Loucy (cell line): ENCODE measurements around the gene NPAT.

Experiments used
- H2AFZ ChIP-seq: fragments of 200-600 bp; sonication (generic); 2 replicates; pipeline ENCODE4 v1.6.0; 2016; ENCODE audit warnings: antibody characterized with exemption, mild to moderate bottlenecking, low read length, moderate library complexity
- H3F3A ChIP-seq: fragments of 200-600 bp; 2 replicates; pipeline ENCODE4 v1.6.0; 2016; ENCODE audit warnings: antibody characterized with exemption, low read depth, mild to moderate bottlenecking
- H3K27me3 ChIP-seq: fragments of 200-600 bp; sonication (generic); 2 replicates; pipeline ENCODE4 v1.6.1; 2014; ENCODE audit warnings: low read length, mild to moderate bottlenecking; ENCODE audit not compliant: insufficient read depth, poor library complexity, severe bottlenecking
- H3K36me3 ChIP-seq: fragments of 200-600 bp; sonication (generic); 2 replicates; pipeline ENCODE4 v1.6.1; 2016; ENCODE audit warnings: low read length; ENCODE audit not compliant: insufficient read depth
- H3K4me1 ChIP-seq: fragments of 200-600 bp; sonication (generic); 2 replicates; pipeline ENCODE4 v1.5.1; 2014; ENCODE audit warnings: low read length, mild to moderate bottlenecking; ENCODE audit not compliant: insufficient read depth, poor library complexity, severe bottlenecking
- H3K4me2 ChIP-seq: fragments of 200-600 bp; sonication (generic); 2 replicates; pipeline ENCODE4 v1.6.0; 2014; ENCODE audit warnings: antibody characterized with exemption, low read length, low read depth, mild to moderate bottlenecking; ENCODE audit not compliant: poor library complexity, severe bottlenecking
- H3K4me3 ChIP-seq: fragments of 200-600 bp; sonication (generic); 2 replicates; pipeline ENCODE4 v1.5.1; 2014; ENCODE audit warnings: low read length, mild to moderate bottlenecking, mixed read lengths; ENCODE audit not compliant: poor library complexity, severe bottlenecking
- H3K79me2 ChIP-seq: fragments of 200-600 bp; sonication (generic); 2 replicates; pipeline ENCODE4 v1.6.1; 2014; ENCODE audit warnings: low read length; ENCODE audit not compliant: insufficient read depth
- H3K9ac ChIP-seq: fragments of 200-600 bp; sonication (generic); 2 replicates; pipeline ENCODE4 v1.6.0; 2014; ENCODE audit warnings: mild to moderate bottlenecking, low read depth, low read length, moderate library complexity; ENCODE audit not compliant: poor library complexity, severe bottlenecking
- H3K9me2 ChIP-seq: fragments of 200-600 bp; sonication (generic); replicated peaks from 2 replicates; pipeline ENCODE4 v1.6.1; 2016; ENCODE audit warnings: low read depth, low read length, mixed read lengths
- H3K9me3 ChIP-seq: fragments of 200-600 bp; sonication (generic); 2 replicates; pipeline ENCODE4 v1.6.1; 2014; ENCODE audit warnings: mild to moderate bottlenecking, antibody characterized with exemption, low read length, low read depth; ENCODE audit not compliant: insufficient read depth
- H4K20me1 ChIP-seq: fragments of 200-600 bp; sonication (generic); 2 replicates; pipeline ENCODE4 v1.6.0; 2014; ENCODE audit warnings: antibody characterized with exemption, low read length, mild to moderate bottlenecking; ENCODE audit not compliant: insufficient read depth, poor library complexity, severe bottlenecking
- EZH2phosphoT487 ChIP-seq: fragments of 200-600 bp; IDR thresholded peaks from 2 replicates; pipeline ENCODE4 v1.6.1; 2018; ENCODE audit warnings: antibody characterized with exemption, mild to moderate bottlenecking, moderate library complexity, borderline replicate concordance
- TF ChIP-seq, protein P1 (sequence below): fragments of 200-600 bp; sonication (generic); conservative IDR thresholded peaks from 2 replicates; pipeline ENCODE4 v1.5.1; 2014; ENCODE audit warnings: mild to moderate bottlenecking, antibody characterized with exemption, low read length

NPAT gene

DNA sequence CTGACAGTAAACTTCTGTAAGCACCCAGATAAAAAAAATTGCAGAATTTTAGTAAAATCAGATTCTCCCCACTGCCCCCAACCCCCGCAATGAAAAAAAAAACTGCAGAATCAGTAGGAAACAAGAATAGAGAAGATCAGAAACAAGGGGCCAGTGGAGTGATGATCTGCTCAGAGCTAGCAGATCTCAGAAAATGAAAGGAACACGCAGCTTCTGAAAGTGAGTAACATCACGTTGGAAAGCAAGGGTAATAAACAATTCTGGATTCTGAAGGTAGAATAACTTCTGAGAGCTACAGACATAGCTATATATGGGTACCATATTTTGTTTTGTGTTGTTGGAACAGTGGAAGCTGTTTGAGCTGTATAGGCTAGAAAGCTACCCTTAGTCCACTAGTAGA, 77.8 kb downstream of the NPAT start:
- no peaks in the 10 kb centered on the region for H3F3A ChIP-seq
- H3K36me3 ChIP-seq = peaks cover 62% of the 10 kb centered on the region; the same call in 1 of the 2 replicates
- no peak overlapping the region for H2AFZ ChIP-seq
- H3K9me3 ChIP-seq = no peaks in the 10 kb centered on the region
- H3K9ac ChIP-seq = no peak overlapping the region
- H4K20me1 ChIP-seq = no peaks in the 10 kb centered on the region
- no peaks in the 10 kb centered on the region for H3K27me3 ChIP-seq
- no peaks in the 10 kb centered on the region for H3K4me1 ChIP-seq
- no peaks in the 10 kb centered on the region for H3K9me2 ChIP-seq
- TF ChIP-seq EZH2phosphoT487 = no peak
- TF ChIP-seq, protein P1, sequence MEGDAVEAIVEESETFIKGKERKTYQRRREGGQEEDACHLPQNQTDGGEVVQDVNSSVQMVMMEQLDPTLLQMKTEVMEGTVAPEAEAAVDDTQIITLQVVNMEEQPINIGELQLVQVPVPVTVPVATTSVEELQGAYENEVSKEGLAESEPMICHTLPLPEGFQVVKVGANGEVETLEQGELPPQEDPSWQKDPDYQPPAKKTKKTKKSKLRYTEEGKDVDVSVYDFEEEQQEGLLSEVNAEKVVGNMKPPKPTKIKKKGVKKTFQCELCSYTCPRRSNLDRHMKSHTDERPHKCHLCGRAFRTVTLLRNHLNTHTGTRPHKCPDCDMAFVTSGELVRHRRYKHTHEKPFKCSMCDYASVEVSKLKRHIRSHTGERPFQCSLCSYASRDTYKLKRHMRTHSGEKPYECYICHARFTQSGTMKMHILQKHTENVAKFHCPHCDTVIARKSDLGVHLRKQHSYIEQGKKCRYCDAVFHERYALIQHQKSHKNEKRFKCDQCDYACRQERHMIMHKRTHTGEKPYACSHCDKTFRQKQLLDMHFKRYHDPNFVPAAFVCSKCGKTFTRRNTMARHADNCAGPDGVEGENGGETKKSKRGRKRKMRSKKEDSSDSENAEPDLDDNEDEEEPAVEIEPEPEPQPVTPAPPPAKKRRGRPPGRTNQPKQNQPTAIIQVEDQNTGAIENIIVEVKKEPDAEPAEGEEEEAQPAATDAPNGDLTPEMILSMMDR = no peak
- H3K79me2 ChIP-seq = no peaks in the 10 kb centered on the region
- no peak overlapping the region for H3K4me2 ChIP-seq
- H3K4me3 ChIP-seq = no peak overlapping the region

DNA sequence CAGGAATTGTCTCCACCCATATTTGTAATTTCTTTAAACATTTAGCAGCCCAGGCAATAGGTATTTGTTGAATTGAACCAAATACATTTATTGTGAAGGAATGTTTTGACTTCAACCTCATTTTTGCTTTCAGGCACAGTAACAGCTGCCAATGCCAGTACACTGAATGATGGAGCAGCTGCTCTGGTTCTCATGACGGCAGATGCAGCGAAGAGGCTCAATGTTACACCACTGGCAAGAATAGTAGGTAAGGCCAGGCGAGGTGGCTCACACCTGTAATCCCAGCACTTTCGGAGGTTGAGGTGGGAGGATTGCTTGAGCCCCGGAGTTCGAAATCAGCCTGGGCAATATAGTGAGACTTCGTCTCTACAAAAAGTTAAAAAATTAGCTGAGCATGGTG, 80.1 kb downstream of the NPAT start:
- no peak overlapping the region for H3K4me2 ChIP-seq
- no peaks in the 10 kb centered on the region for H4K20me1 ChIP-seq
- no peak overlapping the region for H3K4me3 ChIP-seq
- H3F3A ChIP-seq = no peaks in the 10 kb centered on the region
- H3K27me3 ChIP-seq = no peaks in the 10 kb centered on the region
- TF ChIP-seq EZH2phosphoT487 = no peak
- TF ChIP-seq, protein P1 = no peak
- H3K4me1 ChIP-seq = no peaks in the 10 kb centered on the region
- H3K36me3 ChIP-seq = peaks cover 47% of the 10 kb centered on the region; the same call in 1 of the 2 replicates
- no peaks in the 10 kb centered on the region for H3K79me2 ChIP-seq
- no peaks in the 10 kb centered on the region for H3K9me2 ChIP-seq
- H2AFZ ChIP-seq = no peak overlapping the region
- no peaks in the 10 kb centered on the region for H3K9me3 ChIP-seq
- H3K9ac ChIP-seq = no peak overlapping the region

DNA sequence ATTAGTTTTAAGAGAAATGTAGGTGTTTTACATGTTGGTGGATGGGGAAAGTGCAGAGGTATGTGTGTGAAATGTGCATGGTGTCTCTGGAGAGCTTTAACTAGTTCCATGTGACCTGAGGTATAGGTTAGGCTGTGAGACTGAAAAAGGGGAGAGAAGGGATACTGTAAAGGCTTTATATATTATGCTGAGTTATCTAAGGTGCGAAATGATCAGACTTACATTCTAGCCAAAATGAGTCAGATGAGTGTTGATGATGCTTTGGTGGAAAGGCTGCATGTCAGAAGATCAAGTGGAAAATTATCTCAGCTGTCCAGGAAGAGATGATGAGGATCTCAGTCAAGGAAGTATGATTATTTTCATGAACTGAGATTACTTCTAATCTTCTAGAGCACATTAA, 85.2 kb downstream of the NPAT start:
- no peak overlapping the region for H3K4me3 ChIP-seq
- H3F3A ChIP-seq = no peaks in the 10 kb centered on the region
- no peaks in the 10 kb centered on the region for H3K27me3 ChIP-seq
- H3K9me3 ChIP-seq = no peaks in the 10 kb centered on the region
- no peaks in the 10 kb centered on the region for H3K9me2 ChIP-seq
- H4K20me1 ChIP-seq = no peaks in the 10 kb centered on the region
- no peaks in the 10 kb centered on the region for H3K4me1 ChIP-seq
- no peak for TF ChIP-seq EZH2phosphoT487
- TF ChIP-seq, protein P1 = no peak
- H2AFZ ChIP-seq = no peak overlapping the region
- H3K79me2 ChIP-seq = no peaks in the 10 kb centered on the region
- peaks cover 21% of the 10 kb centered on the region; the same call in 1 of the 2 replicates for H3K36me3 ChIP-seq
- H3K4me2 ChIP-seq = no peak overlapping the region
- H3K9ac ChIP-seq = no peak overlapping the region
